ENCODE results near the gene ZNF563. TPM values are rescaled to one million over a fixed set of nuclear protein-coding genes. Genes with fewer than 3 reads are reported as not detected.
A peak's percentile ranks its signal among the peaks of the same experiment; 100 is the strongest.

ZNF563 gene
- total and polyA plus RNA-seq, 10 of the 15 experiments (the other 5 are each of a cell fraction or from before 2014, with no cell fraction given), result 1.7 to 6.4 (median 2.8) TPM

DNA sequence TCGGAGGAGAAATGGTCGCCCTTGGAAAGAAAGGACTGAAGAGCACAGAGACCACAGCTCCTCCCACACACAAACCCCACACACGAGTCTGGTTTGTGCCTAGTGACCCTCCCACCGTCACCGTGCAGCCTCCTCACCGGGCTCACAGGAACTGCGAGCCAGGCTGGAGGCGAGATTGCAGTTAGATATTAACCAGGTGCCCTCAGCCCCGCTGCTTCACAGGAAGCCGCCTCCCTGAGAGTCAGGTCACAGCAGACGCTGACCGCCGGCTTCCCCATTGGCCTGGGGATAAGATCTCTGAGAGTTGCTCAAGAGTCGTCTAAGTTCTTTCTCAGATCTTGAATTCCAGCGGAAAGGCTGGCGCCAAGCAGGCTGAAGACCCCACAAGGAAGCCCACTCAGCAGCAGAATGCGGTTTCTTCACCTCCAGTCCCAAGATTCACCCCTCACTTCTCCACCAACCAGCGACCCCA, 39.6 kb downstream of the ZNF563 start (continued):
- TF ChIP-seq, protein P1, sequence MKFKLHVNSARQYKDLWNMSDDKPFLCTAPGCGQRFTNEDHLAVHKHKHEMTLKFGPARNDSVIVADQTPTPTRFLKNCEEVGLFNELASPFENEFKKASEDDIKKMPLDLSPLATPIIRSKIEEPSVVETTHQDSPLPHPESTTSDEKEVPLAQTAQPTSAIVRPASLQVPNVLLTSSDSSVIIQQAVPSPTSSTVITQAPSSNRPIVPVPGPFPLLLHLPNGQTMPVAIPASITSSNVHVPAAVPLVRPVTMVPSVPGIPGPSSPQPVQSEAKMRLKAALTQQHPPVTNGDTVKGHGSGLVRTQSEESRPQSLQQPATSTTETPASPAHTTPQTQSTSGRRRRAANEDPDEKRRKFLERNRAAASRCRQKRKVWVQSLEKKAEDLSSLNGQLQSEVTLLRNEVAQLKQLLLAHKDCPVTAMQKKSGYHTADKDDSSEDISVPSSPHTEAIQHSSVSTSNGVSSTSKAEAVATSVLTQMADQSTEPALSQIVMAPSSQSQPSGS (IDR thresholded peaks at IDR 0.05; ENCODE audit: low read length), result no peak
- TF ChIP-seq, protein P2, sequence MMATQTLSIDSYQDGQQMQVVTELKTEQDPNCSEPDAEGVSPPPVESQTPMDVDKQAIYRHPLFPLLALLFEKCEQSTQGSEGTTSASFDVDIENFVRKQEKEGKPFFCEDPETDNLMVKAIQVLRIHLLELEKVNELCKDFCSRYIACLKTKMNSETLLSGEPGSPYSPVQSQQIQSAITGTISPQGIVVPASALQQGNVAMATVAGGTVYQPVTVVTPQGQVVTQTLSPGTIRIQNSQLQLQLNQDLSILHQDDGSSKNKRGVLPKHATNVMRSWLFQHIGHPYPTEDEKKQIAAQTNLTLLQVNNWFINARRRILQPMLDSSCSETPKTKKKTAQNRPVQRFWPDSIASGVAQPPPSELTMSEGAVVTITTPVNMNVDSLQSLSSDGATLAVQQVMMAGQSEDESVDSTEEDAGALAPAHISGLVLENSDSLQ (IDR thresholded peaks at IDR 0.05), result no peak
- TF ChIP-seq NFYB (IDR thresholded peaks at IDR 0.05; ENCODE audit: insufficient read depth, low read depth, low read length), result 0 out of 2 replicates have a peak, but pooled peaks have one; percentile 37
- TF ChIP-seq KAT2A (conservative IDR thresholded peaks at IDR 0.05; ENCODE audit: control insufficient read depth, low read depth, low read length), result no peak
- TF ChIP-seq MEF2A (IDR thresholded peaks at IDR 0.05; ENCODE audit: insufficient read depth, low read depth, low read length), result no peak
- no peak for TF ChIP-seq RAD21 (IDR thresholded peaks at IDR 0.05; ENCODE audit: insufficient read depth, low read depth, low read length)
- TF ChIP-seq SMARCA5 (IDR thresholded peaks at IDR 0.05), result no peak
- TF ChIP-seq POLR2AphosphoS5 (IDR thresholded peaks at IDR 0.05; ENCODE audit: low read length), result peak; percentile 63; the same call in 1 of the 2 replicates
- TF ChIP-seq, protein P3, sequence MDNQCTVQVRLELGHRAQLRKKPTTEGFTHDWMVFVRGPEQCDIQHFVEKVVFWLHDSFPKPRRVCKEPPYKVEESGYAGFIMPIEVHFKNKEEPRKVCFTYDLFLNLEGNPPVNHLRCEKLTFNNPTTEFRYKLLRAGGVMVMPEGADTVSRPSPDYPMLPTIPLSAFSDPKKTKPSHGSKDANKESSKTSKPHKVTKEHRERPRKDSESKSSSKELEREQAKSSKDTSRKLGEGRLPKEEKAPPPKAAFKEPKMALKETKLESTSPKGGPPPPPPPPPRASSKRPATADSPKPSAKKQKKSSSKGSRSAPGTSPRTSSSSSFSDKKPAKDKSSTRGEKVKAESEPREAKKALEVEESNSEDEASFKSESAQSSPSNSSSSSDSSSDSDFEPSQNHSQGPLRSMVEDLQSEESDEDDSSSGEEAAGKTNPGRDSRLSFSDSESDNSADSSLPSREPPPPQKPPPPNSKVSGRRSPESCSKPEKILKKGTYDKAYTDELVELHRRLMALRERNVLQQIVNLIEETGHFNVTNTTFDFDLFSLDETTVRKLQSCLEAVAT (IDR thresholded peaks at IDR 0.05), result peak; percentile 29; the same call in 1 of the 2 replicates
- peak; percentile 44; the same call in 1 of the 2 replicates for TF ChIP-seq IKZF1 (conservative IDR thresholded peaks at IDR 0.05)
- no peak for TF ChIP-seq CBX5 (IDR thresholded peaks at IDR 0.05; ENCODE audit: low read depth)
- no peak for TF ChIP-seq IRF4 (IDR thresholded peaks at IDR 0.05; ENCODE audit: low read depth, low read length)
- no peak for TF ChIP-seq BMI1 (IDR thresholded peaks at IDR 0.05; ENCODE audit: borderline replicate concordance)
- TF ChIP-seq, protein P4, sequence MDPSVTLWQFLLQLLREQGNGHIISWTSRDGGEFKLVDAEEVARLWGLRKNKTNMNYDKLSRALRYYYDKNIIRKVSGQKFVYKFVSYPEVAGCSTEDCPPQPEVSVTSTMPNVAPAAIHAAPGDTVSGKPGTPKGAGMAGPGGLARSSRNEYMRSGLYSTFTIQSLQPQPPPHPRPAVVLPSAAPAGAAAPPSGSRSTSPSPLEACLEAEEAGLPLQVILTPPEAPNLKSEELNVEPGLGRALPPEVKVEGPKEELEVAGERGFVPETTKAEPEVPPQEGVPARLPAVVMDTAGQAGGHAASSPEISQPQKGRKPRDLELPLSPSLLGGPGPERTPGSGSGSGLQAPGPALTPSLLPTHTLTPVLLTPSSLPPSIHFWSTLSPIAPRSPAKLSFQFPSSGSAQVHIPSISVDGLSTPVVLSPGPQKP (IDR thresholded peaks at IDR 0.05; ENCODE audit: low read depth, low read length), result no peak
- peak; percentile 19; the same call in 1 of the 2 replicates for TF ChIP-seq NR2F1 (conservative IDR thresholded peaks at IDR 0.05)
- TF ChIP-seq EGR1 (IDR thresholded peaks at IDR 0.05; ENCODE audit: borderline replicate concordance in 1 of 2, low read depth in 2 of 2, low read length in 2 of 2), result 0 out of 3 replicates have a peak, but pooled peaks of 1 of the 2 experiments have one; percentile 15
- no peak for TF ChIP-seq EP300 (IDR thresholded peaks at IDR 0.05; ENCODE audit: borderline replicate concordance in 1 of 2, control insufficient read depth in 1 of 2, low read depth in 2 of 2, low read length in 2 of 2)
- TF ChIP-seq NBN (IDR thresholded peaks at IDR 0.05), result peak; percentile 28; the same call in 1 of the 2 replicates
- TF ChIP-seq ASH2L (IDR thresholded peaks at IDR 0.05; ENCODE audit: borderline replicate concordance, low read depth), result no peak
- TF ChIP-seq, protein P5, sequence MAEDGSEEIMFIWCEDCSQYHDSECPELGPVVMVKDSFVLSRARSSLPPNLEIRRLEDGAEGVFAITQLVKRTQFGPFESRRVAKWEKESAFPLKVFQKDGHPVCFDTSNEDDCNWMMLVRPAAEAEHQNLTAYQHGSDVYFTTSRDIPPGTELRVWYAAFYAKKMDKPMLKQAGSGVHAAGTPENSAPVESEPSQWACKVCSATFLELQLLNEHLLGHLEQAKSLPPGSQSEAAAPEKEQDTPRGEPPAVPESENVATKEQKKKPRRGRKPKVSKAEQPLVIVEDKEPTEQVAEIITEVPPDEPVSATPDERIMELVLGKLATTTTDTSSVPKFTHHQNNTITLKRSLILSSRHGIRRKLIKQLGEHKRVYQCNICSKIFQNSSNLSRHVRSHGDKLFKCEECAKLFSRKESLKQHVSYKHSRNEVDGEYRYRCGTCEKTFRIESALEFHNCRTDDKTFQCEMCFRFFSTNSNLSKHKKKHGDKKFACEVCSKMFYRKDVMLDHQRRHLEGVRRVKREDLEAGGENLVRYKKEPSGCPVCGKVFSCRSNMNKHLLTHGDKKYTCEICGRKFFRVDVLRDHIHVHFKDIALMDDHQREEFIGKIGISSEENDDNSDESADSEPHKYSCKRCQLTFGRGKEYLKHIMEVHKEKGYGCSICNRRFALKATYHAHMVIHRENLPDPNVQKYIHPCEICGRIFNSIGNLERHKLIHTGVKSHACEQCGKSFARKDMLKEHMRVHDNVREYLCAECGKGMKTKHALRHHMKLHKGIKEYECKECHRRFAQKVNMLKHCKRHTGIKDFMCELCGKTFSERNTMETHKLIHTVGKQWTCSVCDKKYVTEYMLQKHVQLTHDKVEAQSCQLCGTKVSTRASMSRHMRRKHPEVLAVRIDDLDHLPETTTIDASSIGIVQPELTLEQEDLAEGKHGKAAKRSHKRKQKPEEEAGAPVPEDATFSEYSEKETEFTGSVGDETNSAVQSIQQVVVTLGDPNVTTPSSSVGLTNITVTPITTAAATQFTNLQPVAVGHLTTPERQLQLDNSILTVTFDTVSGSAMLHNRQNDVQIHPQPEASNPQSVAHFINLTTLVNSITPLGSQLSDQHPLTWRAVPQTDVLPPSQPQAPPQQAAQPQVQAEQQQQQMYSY (CRISPR knock-in tag; IDR thresholded peaks at IDR 0.05), result no peak
- TF ChIP-seq KLF5 (IDR thresholded peaks at IDR 0.05; ENCODE audit: partially characterized antibody), result no peak
- TF ChIP-seq HDGF (IDR thresholded peaks at IDR 0.05), result no peak

Measured in GM12878 (cell line).